Activated CD8-positive, alpha-beta memory T cell treated with anti-CD3 and anti-CD28 coated beads, Interleukin-2, amount 50 U/mL, for 1 hour (primary cell): ENCODE measurements around the gene COL18A1.
"Not testable (repeated sequence)": the region's sequence is repeated elsewhere in the genome, so short reads cannot be mapped to it uniquely, and the experiment has no call there.

Experiments used
- DNase-seq: peaks from one replicate; pipeline ENCODE4 v3.0.0-alpha.2; 2020; ENCODE audit errors: extremely low read depth

The COL18A1 gene

GRCh38 chr21:45404730-45405270 is at the start of gene COL18A1:
Gene COL18A1 (plus strand): TSS chr21:45405165. CDS start chr21:45405231, 66 bp downstream.
- no peak for DNase-seq

DNA sequence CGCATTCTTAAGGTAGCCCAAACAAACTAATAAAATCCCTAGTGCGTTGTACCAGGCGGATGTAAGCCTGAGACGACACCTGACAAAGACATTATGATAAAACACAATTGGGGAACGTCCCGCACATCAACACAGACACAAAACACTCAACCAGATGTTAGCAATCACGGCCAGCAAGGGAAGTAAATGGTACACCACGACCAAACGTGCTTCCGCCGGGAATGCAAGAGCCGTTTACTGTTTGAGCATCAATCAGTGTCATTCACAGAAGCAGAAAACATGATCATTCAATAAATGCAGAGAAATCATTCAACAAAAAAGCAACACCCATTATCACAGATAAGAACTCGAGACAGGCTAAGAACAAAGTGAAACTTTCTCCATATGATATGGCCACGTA is 49.4 kb upstream of the COL18A1 start:
- DNase-seq: no peak

DNA sequence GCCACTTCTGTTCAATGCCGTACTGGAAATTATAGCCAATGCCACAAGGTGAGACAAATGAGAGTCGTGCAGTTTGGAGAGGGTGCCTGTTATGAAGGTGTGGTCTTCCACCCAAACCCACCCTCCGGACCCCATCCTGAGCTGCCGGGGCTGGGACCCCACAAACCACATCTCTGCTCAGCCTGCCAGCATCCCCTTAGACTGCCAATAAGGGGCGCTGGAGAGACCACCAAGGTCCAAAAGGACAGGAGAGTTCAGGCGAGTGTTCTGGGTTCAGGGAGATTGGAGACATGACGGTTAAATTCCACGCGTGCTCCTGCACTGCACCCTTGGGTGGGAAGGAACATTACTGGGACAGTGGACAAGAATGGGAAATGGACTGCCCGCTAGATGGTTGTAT is 48.7 kb upstream of the COL18A1 start:
- no peak for DNase-seq

DNA sequence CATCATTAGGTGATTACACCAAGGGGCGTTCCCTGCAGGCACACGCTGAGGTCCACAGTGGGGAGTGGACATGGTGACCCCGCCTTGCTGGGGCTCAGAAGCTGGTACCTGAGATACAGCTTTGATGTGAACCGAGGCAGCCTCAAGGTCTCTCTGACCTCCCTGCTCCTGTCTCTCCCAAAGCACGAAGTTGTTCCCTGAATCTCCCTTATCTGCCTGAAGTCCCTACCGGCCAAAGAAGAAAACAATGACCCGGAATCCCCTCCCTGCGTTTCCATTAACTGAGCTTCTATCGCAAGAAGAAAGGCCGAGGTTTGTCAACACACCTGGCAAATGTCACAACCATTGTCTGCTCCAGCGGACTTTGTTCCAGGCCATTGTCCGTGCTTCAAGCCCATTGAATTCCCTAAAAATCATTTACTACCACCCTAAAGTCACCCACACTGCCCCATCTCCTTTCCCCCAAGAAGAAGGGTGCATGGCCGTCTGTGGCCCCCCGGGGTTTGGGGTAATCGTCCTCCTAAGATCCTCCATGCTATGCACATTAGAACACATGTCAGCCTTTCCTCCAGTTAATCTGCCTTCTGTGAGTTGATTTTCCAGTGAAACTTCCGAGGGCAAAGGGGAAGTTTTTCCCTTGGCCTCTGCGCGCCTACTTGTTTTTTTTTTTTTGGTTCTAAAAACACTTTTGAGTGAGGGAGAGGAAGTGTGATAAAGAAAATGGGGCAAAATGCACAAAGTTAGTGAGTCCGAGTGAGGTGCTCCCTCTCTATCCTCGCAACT is 48.1 kb upstream of the COL18A1 start:
- no peak for DNase-seq

GRCh38 chr21:45357436-45358260 is 47.3 kb upstream of the COL18A1 start:
- no peak for DNase-seq

DNA sequence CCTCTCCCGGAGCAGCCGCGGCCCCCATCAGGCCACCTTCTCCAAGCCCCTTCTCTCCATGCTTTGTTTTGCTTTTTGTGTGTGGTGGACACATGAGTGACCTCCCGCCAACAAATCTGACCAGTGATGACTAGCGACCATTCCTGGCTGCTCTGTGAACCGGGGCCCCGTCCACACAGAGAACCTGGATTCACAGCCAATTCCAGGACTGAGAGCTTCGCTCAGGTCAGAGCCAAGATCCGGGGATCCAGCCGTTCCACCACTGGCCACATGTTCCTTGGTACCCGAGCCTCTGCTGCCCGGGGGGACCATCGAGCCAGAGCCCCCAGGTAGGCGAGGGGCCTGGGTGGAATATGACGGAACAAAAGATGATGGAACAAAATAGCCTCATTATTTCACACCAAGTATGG is 46.7 kb upstream of the COL18A1 start:
- DNase-seq: no peak

DNA sequence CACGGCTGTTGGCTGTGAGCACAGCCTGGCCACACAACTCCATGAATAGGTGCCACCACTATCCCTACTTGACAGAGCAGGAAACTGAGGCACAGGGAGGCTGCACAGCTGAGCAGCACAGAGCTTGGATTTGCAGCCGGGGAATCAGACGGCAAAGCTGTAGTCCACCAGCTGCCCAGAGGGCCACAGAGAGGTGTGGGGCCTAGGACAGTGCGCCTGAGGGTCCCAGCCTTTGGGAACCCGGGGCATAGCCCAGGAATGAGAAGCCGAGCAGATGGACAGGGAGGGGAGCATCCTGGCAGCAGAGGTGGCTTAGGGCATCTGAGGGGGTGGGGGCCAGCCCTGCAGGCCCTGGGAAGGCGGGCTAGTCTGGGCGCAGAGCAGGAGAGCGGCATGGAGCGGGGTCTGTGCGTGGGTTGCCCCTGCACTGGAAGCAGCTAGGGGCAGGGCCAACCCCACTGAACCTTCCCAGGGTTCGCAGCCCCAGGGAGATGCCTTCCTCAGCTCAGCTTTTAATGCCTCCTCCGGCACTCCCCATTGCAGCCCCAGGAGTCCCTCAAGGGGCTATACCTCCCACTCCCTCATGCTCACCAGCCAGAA is 46.2 kb upstream of the COL18A1 start:
- DNase-seq: no peak

- no peak for DNase-seq
Observed at GRCh38 chr21:45359451-45360217, 45.3 kb upstream of the COL18A1 start.

GRCh38 chr21:45361033-45361997 is 43.6 kb upstream of the COL18A1 start:
- no peak for DNase-seq

DNA sequence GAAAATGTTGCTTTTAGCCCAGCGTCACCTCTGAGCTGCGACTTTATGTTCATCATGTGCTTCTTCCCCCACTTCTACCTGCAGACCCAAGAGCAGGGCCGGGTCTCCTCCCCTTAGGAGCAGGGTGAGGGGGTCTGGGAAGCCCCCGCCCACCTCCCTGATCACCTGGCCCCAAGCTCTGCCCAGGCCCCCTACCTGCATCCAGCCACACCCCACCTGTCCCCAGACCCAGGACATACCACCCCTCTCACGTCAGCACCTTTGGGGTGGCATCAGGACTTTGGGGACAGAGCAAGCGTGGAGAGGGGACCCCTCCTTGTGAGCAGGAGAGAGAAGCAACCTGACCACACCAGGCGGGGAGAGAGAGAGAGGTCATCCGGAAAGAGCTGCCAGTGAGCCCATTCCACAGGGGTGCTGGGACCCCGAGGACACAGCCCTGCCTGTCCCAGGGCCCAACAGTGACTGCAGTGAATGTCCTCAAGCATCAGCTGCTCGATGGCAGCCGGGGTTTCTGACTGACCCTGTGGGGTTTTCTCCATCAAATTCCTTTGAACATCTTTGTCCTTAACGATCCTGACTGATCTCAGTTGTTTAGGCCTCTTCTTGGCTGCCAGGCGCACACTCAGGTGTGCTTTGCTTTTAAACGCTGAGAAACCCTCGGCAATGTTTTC is 42.8 kb upstream of the COL18A1 start:
- no peak for DNase-seq

DNA sequence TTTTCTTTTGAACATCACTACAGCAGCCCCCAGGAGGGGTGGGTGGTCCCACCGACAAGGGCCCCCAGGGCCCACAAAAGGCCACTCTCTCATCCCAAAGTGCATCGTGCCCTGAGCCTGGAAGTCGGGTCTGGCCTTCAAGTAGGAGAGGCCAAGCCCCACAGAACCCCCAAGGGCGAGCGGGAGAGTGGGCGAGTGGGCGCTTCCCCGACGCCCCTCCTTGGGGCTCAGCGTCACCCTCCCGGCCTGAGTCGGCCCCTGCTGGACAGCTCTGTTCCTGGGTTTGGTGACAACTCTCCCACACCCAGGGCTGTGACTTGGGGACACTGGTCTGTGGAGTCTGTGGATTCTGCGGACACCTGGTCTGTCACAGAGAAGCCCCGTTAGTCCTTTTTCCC is 42.2 kb upstream of the COL18A1 start:
- no peak for DNase-seq

GRCh38 chr21:45363272-45363671 is 41.7 kb upstream of the COL18A1 start:
- not testable (repeated sequence) for DNase-seq

DNA sequence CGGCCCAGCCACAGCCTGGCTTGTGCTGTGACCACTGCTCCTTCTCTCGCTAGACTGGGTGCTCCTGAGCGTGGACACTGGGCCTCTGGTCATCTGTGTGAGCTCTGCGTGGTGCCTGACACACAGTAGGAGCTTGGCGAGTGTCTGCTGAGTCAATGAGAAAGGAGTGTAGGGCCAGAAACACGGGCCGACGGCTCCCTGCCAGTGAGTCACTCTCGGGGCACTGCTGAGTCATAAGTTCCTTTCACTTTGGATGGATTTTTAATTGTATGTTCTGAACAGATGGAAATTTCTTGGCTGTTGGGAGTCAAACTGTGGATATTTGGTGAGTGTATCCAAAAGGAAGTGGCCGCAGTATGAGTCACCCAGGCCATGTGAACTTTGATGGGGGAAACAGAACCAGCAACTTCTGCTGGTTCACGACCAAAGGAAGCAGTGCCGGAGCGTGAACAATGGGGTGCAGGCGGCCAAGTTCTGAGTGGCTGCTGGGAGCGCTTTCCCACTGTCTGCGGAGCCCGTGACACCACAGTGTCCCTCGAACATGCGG is 41.0 kb upstream of the COL18A1 start:
- no peak for DNase-seq

- no peak for DNase-seq
Observed at GRCh38 chr21:45364468-45365185, 40.3 kb upstream of the COL18A1 start.

DNA sequence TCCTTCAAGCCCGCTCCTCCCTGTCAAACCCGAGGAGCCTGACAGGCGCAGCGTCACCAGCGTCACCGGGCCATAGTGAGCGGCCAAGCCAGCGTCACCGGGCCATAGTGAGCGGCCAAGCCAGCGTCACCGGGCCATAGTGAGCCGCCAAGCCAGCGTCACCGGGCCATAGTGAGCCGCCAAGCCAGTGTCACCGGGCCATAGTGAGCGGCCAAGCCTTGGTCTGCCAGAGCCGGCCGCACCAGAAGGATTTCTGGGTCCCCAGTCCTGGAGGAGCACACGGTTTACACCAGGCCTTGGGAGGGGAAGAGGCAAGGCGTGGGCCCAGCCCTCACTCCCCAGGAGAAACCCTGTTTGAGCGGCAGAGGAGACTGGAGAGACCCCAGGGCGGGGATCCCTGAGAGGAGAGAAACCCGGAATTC is 39.8 kb upstream of the COL18A1 start:
- no peak for DNase-seq

GRCh38 chr21:45365608-45366241 is 39.2 kb upstream of the COL18A1 start:
- DNase-seq: no peak

DNA sequence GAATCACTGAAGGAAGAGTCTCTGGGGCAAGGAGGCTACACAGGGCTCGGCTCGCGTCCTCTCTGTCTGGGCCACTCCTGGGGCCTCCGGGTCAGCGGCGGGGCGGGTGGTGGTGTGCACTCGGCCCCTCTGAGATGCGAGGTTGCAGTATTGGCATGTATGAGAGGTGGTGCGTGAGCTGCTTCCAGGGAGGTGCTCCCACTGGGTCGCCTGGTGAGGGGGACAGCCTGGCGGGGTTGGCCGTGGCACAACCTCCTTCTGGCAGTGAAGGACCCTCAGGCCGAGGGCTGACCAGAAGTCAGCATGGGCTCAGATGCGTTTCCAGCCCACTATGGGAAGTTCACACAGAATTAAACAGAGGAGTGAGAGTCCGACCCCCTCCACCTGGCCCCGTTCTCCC is 38.5 kb upstream of the COL18A1 start:
- no peak for DNase-seq

DNA sequence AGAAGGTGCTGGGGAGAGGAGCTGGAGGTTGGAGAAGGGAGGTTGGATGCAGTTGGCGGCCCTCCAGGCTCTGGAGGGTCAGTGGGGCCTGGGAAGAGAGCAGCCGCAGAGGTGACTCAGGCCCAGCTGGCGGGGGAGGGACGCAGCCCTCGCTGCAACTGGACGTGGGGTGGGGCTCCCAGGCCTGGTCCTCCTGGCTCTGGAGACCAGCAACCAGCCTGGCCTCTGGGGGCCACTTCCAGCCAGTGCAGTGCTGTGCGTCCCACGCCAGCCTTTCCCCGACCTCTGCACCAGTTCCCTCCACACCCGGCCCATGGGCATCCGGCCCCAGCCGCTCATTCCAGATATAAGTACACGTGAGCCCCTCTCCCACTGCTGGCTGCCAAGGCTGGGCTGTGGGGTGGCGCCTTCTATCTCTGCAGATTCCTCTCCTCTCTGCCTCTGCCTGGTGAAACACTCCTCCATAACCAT is 38.0 kb upstream of the COL18A1 start:
- DNase-seq: no peak
